ENCODE data around the gene TMEM272. TPM values are rescaled to one million over a fixed set of nuclear protein-coding genes. Genes with fewer than 3 reads are reported as not detected.
A peak's percentile ranks its signal among the peaks of the same experiment; 100 is the strongest.

Gene TMEM272
- total and polyA plus RNA-seq, 2 donors (not counting 3 experiments of a cell fraction or from before 2014, with no cell fraction given), result not detected

DNA sequence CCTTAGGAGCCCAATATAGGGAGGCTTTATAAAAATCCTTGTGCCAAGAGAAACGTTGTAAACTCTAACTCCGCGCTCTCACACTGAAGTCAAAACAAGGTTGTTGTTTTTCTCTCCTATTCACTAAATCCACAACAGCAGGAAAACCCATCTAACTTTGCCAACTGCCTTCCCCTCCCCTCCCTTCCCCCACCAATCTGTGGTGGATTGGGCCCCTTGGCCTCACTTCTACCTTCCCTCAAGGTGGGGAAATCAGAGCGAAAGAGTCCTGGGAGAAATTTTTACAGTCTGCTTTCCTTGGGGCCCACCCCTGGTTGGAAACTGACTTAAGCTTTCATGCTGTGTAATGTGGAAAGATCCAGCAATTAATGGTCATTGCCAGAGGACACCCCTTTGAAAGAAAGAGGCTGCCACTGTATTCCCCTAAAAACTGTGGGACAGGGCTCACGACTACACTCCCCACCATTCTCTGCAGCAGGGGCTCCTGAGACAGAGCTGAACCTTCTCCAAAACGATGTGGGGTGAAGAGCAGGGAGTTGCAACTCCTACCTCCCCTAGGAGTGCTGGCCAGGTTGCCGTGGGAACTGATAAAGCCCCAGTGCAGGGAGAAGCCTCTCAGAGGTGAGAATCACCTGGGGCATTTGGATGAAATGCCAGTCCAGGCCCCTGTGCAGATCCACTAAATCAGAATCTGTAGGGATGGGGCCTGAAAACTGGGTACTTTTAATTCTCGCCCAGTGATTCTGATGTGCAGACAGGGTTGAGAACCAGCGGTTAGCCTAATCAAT, 42.2 kb downstream of the TMEM272 start:
- Histone ChIP-seq H3K36me3 (ENCODE audit: control insufficient read depth in 2 of 2, extremely low read depth in 1 of 2, insufficient read depth in 2 of 2, low read length in 2 of 2) (no peaks in the 10 kb centered on the region), H4K20me1 (replicated peaks; ENCODE audit: control insufficient read depth, extremely low read depth, insufficient read depth, low read length) (no peaks in the 10 kb centered on the region), H3K9ac (replicated peaks; ENCODE audit: extremely low read depth, insufficient read depth, low read length) (peak overlapping the region; percentile 96), H3K4me1 (ENCODE audit: control insufficient read depth, extremely low read depth, insufficient read depth, low read length) (peaks cover 35% of the 10 kb centered on the region), H3K4me2 (ENCODE audit: insufficient read depth, low read length) (peak overlapping the region; percentile 91), H2AFZ (ENCODE audit: low read depth, low read length) (peak overlapping the region; percentile 96), H3K27ac (ENCODE audit: insufficient read depth, low read depth, low read length) (peak overlapping the region; percentile 92), H3K9me3 (replicated peaks; ENCODE audit: control insufficient read depth, insufficient read depth, low read length) (no peaks in the 10 kb centered on the region), H3K9me1 (replicated peaks; ENCODE audit: control insufficient read depth, extremely low read depth, insufficient read depth, low read length) (no peaks in the 10 kb centered on the region), H3K79me2 (ENCODE audit: control insufficient read depth, insufficient read depth, low read length) (no peaks in the 10 kb centered on the region), H3K4me3 (replicated peaks in 1 of 3; ENCODE audit: insufficient read depth in 1 of 3, low read depth in 1 of 3, low read length in 3 of 3) (peak overlapping the region in 2 of 3 experiments; percentile 71 to 72), H3K27me3 (ENCODE audit: control insufficient read depth in 2 of 2, insufficient read depth in 2 of 2, low read length in 2 of 2) (no peaks in the 10 kb centered on the region)
- DNase-seq (ENCODE audit: low read depth, low spot score) (peak; percentile 53), FAIRE-seq (peak; percentile 18)
- TSS peak; percentile 66 for BruUV-seq (replicated peaks)
- intact Hi-C loops (cut with micrococcal nuclease) (loop anchor here (1.0 to 10.0 kb wide), 7 partner anchors 38 to 656 kb away; partner anchors contain the start of genes ALG11, ATP7B, CKAP2 and INTS6), dilution Hi-C loops (cut with MboI; ENCODE audit: extremely low pct_ligation_motif_present, low sequenced_read_pairs) (no loop called here)
- POLR2A ChIA-PET, result interaction anchor here (1.4 to 3.1 kb wide), 2 partner anchors 217 to 350 kb away, joined by 3 to 11 read pairs; partner anchors contain the start of gene INTS6
- CTCF ChIA-PET, result interaction anchor here (0.6 to 1.3 kb wide), 5 partner anchors 9 to 677 kb away, joined by 3 read pairs; no protein-coding TSS in a partner anchor
- TF ChIP-seq JUN (IDR thresholded peaks at IDR 0.05; ENCODE audit: borderline replicate concordance, insufficient read depth, insufficient read length, low read depth), result no peak
- TF ChIP-seq, protein P1, sequence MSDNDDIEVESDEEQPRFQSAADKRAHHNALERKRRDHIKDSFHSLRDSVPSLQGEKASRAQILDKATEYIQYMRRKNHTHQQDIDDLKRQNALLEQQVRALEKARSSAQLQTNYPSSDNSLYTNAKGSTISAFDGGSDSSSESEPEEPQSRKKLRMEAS (IDR thresholded peaks at IDR 0.05; ENCODE audit: insufficient read depth, insufficient read length), result no peak
- no peak for TF ChIP-seq POLR2AphosphoS5 (IDR thresholded peaks at IDR 0.05; ENCODE audit: insufficient read depth, low read depth, low read length)
- TF ChIP-seq EZH2 (IDR thresholded peaks at IDR 0.05; ENCODE audit: borderline replicate concordance, low read depth, low read length, severe bottlenecking), result no peak
- no peak for TF ChIP-seq POLR2A (IDR thresholded peaks at IDR 0.05; ENCODE audit: low read depth, low read length)
- no peak for TF ChIP-seq MYC (IDR thresholded peaks at IDR 0.05; ENCODE audit: low read depth, low read length)
- no peak for TF ChIP-seq FOS (IDR thresholded peaks at IDR 0.05; ENCODE audit: borderline replicate concordance, insufficient read depth, low read length)
- TF ChIP-seq, protein P2, sequence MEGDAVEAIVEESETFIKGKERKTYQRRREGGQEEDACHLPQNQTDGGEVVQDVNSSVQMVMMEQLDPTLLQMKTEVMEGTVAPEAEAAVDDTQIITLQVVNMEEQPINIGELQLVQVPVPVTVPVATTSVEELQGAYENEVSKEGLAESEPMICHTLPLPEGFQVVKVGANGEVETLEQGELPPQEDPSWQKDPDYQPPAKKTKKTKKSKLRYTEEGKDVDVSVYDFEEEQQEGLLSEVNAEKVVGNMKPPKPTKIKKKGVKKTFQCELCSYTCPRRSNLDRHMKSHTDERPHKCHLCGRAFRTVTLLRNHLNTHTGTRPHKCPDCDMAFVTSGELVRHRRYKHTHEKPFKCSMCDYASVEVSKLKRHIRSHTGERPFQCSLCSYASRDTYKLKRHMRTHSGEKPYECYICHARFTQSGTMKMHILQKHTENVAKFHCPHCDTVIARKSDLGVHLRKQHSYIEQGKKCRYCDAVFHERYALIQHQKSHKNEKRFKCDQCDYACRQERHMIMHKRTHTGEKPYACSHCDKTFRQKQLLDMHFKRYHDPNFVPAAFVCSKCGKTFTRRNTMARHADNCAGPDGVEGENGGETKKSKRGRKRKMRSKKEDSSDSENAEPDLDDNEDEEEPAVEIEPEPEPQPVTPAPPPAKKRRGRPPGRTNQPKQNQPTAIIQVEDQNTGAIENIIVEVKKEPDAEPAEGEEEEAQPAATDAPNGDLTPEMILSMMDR (IDR thresholded peaks at IDR 0.05; ENCODE audit: extremely low read depth in 1 of 2, insufficient read depth in 1 of 2, low read depth in 1 of 2, low read length in 2 of 2), result no peak

All from endothelial cell of umbilical vein (primary cell).